Stimulated activated CD4-positive, alpha-beta T cell treated with anti-CD3 and anti-CD28 coated beads, Interleukin-15, amount 100 ng/mL, for 1 hour (primary cell): ENCODE measurements around the gene CLDN11.

Experiments used
- DNase-seq, 2 donors: peaks; one replicate each; pipeline ENCODE4 v3.0.0-alpha.2; 2020; ENCODE audit warnings: low read depth in 1 of 2, low spot score in 1 of 2

CLDN11 gene

GRCh38 chr3:170426240-170426797, 7.7 kb downstream of the CLDN11 start:
- no peak for DNase-seq

- DNase-seq, result no peak
Observed at GRCh38 chr3:170428095-170428494, 9.4 kb downstream of the CLDN11 start.

GRCh38 chr3:170429050-170429449, 10.4 kb downstream of the CLDN11 start:
- DNase-seq, result no peak

GRCh38 chr3:170431054-170431453, 12.4 kb downstream of the CLDN11 start:
- DNase-seq, result no peak

GRCh38 chr3:170432416-170432815, 13.7 kb downstream of the CLDN11 start:
- no peak for DNase-seq

GRCh38 chr3:170436697-170437096, 18.0 kb downstream of the CLDN11 start:
- no peak for DNase-seq

GRCh38 chr3:170437176-170437575, 18.5 kb downstream of the CLDN11 start:
- no peak for DNase-seq

- no peak for DNase-seq
Observed at GRCh38 chr3:170437696-170438407, 19.2 kb downstream of the CLDN11 start.

GRCh38 chr3:170438836-170439235, 20.2 kb downstream of the CLDN11 start:
- DNase-seq, result no peak

GRCh38 chr3:170440344-170440743, 21.7 kb downstream of the CLDN11 start:
- no peak for DNase-seq

GRCh38 chr3:170441412-170441811, 22.7 kb downstream of the CLDN11 start:
- no peak for DNase-seq

GRCh38 chr3:170442947-170443346, 24.3 kb downstream of the CLDN11 start:
- no peak for DNase-seq

GRCh38 chr3:170443457-170443856, 24.8 kb downstream of the CLDN11 start:
- no peak for DNase-seq

- no peak for DNase-seq
Observed at GRCh38 chr3:170448584-170448983, 29.9 kb downstream of the CLDN11 start.

GRCh38 chr3:170450039-170450438, 31.4 kb downstream of the CLDN11 start:
- no peak for DNase-seq

GRCh38 chr3:170454509-170454908, 35.8 kb downstream of the CLDN11 start:
- no peak for DNase-seq

GRCh38 chr3:170458285-170458684, 39.6 kb downstream of the CLDN11 start:
- DNase-seq, result no peak

GRCh38 chr3:170463011-170463410, 44.3 kb downstream of the CLDN11 start:
- DNase-seq, result no peak

GRCh38 chr3:170465955-170466354, 47.3 kb downstream of the CLDN11 start:
- DNase-seq, result no peak

GRCh38 chr3:170467007-170467406, 48.3 kb downstream of the CLDN11 start:
- no peak for DNase-seq

GRCh38 chr3:170467571-170468147, 49.0 kb downstream of the CLDN11 start:
- DNase-seq, result no peak

GRCh38 chr3:170469151-170470062, 50.7 kb downstream of the CLDN11 start:
- DNase-seq, result no peak
